Neural progenitor cell (in vitro differentiated cells): ENCODE measurements around the gene SEPTIN6. TPM values are rescaled to one million over a fixed set of nuclear protein-coding genes. Genes with fewer than 3 reads are reported as not detected.

Source experiments
- DNase-seq: peaks from one replicate; pipeline ENCODE4 v3.0.0-alpha.2; 2016; ENCODE audit warnings: low spot score
- H2AFZ ChIP-seq: fragments of 200-600 bp; sonication (generic); replicated peaks from 2 replicates; pipeline ENCODE4 v1.6.1; 2016; ENCODE audit warnings: antibody characterized with exemption
- H3F3A ChIP-seq: fragments of 200-600 bp; sonication (generic); 2 replicates; pipeline ENCODE4 v1.6.1; 2016; ENCODE audit warnings: antibody characterized with exemption, low read depth
- H3K27ac ChIP-seq: fragments of 200-600 bp; sonication (generic); 2 replicates; pipeline ENCODE4 v1.5.1; 2016; ENCODE audit warnings: mild to moderate bottlenecking
- H3K27me3 ChIP-seq: fragments of 200-600 bp; sonication (generic); 2 replicates; pipeline ENCODE4 v1.6.1; 2016; ENCODE audit warnings: mild to moderate bottlenecking, moderate library complexity
- H3K36me3 ChIP-seq: fragments of 200-600 bp; sonication (generic); 2 replicates; pipeline ENCODE4 v1.5.1; 2016
- H3K4me1 ChIP-seq: fragments of 200-600 bp; sonication (generic); 2 replicates; pipeline ENCODE4 v1.6.1; 2016; ENCODE audit warnings: mixed run types
- H3K4me2 ChIP-seq: fragments of 200-600 bp; sonication (generic); 2 replicates; pipeline ENCODE4 v1.6.1; 2016
- H3K4me3 ChIP-seq: fragments of 200-600 bp; sonication (generic); 2 replicates; pipeline ENCODE4 v1.5.1; 2016
- H3K79me2 ChIP-seq: fragments of 200-600 bp; sonication (generic); 2 replicates; pipeline ENCODE4 v1.6.1; 2016; ENCODE audit warnings: low read depth
- H3K9ac ChIP-seq: fragments of 200-600 bp; sonication (generic); 2 replicates; pipeline ENCODE4 v1.6.1; 2016
- H3K9me3 ChIP-seq: fragments of 200-600 bp; sonication (generic); 2 replicates; pipeline ENCODE4 v1.5.1; 2016; ENCODE audit warnings: low read depth
- H4K20me1 ChIP-seq: fragments of 200-600 bp; sonication (generic); 2 replicates; pipeline ENCODE4 v1.6.1; 2016; ENCODE audit warnings: low read depth
- H3K27ac Mint-ChIP-seq: 3 replicates; pipeline ENCODE4 v1.8.0; 2021; ENCODE audit warnings: mixed read lengths
- H3K27me3 Mint-ChIP-seq: 2 replicates; pipeline ENCODE4 v1.8.0; 2022; ENCODE audit warnings: low read depth, mild to moderate bottlenecking, inconsistent platforms, moderate library complexity, mixed read lengths; ENCODE audit not compliant: insufficient read depth
- H3K36me3 Mint-ChIP-seq: 3 replicates; pipeline ENCODE4 v1.8.0; 2021; ENCODE audit warnings: mixed read lengths
- H3K4me1 Mint-ChIP-seq: 3 replicates; pipeline ENCODE4 v1.8.0; 2021; ENCODE audit warnings: mixed read lengths
- H3K4me3 Mint-ChIP-seq: 3 replicates; pipeline ENCODE4 v1.8.0; 2021; ENCODE audit warnings: mild to moderate bottlenecking, moderate library complexity, mixed read lengths
- H3K9me3 Mint-ChIP-seq: 3 replicates; pipeline ENCODE4 v1.8.0; 2020; ENCODE audit warnings: mixed read lengths
- EZH2 ChIP-seq: fragments of 200-600 bp; sonication (generic); IDR thresholded peaks from 2 replicates; pipeline ENCODE4 v1.6.1; 2017; ENCODE audit warnings: antibody characterized with exemption, mild to moderate bottlenecking, moderate library complexity
- EZH2phosphoT487 ChIP-seq: fragments of 200-600 bp; sonication (generic); IDR thresholded peaks from 2 replicates; pipeline ENCODE4 v1.6.1; 2017; ENCODE audit warnings: antibody characterized with exemption
- total RNA-seq: library from RNA; depleted of rRNA; stranded (reverse); fragments of >200 nt; gene quantifications from 2 replicates; pipeline ENCODE4 v1.2.3, GENCODE V29; 2015; ENCODE audit warnings: low replicate concordance
- TF ChIP-seq, protein P1 (sequence below): fragments of 200-600 bp; sonication (generic); IDR thresholded peaks from 2 replicates; pipeline ENCODE4 v1.5.1; 2017; ENCODE audit warnings: antibody characterized with exemption, mild to moderate bottlenecking

SEPTIN6 gene
- total RNA-seq, 1 donor from 2014 or later, result 19.4 TPM

- peaks cover 1% of the 10 kb centered on the region for H3K36me3 Mint-ChIP-seq
- H4K20me1 ChIP-seq, result no peaks in the 10 kb centered on the region
- H3K27ac ChIP-seq, result no peak overlapping the region
- H3F3A ChIP-seq, result peaks cover 8% of the 10 kb centered on the region
- H3K4me1 ChIP-seq, result peaks cover 14% of the 10 kb centered on the region
- peaks cover 11% of the 10 kb centered on the region for H3K9me3 Mint-ChIP-seq
- peaks cover 2% of the 10 kb centered on the region for H3K27me3 Mint-ChIP-seq
- TF ChIP-seq EZH2 (no peak), EZH2phosphoT487 (no peak)
- TF ChIP-seq, protein P1, sequence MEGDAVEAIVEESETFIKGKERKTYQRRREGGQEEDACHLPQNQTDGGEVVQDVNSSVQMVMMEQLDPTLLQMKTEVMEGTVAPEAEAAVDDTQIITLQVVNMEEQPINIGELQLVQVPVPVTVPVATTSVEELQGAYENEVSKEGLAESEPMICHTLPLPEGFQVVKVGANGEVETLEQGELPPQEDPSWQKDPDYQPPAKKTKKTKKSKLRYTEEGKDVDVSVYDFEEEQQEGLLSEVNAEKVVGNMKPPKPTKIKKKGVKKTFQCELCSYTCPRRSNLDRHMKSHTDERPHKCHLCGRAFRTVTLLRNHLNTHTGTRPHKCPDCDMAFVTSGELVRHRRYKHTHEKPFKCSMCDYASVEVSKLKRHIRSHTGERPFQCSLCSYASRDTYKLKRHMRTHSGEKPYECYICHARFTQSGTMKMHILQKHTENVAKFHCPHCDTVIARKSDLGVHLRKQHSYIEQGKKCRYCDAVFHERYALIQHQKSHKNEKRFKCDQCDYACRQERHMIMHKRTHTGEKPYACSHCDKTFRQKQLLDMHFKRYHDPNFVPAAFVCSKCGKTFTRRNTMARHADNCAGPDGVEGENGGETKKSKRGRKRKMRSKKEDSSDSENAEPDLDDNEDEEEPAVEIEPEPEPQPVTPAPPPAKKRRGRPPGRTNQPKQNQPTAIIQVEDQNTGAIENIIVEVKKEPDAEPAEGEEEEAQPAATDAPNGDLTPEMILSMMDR, result no peak
- no peaks in the 10 kb centered on the region for H3K27me3 ChIP-seq
- no peak for DNase-seq
- H3K27ac Mint-ChIP-seq, result no peak overlapping the region
- no peaks in the 10 kb centered on the region for H3K79me2 ChIP-seq
- H3K4me3 Mint-ChIP-seq, result no peak overlapping the region
- H3K4me2 ChIP-seq, result no peak overlapping the region
- no peak overlapping the region for H3K4me3 ChIP-seq
- H3K36me3 ChIP-seq, result no peaks in the 10 kb centered on the region
- peaks cover 23% of the 10 kb centered on the region for H3K4me1 Mint-ChIP-seq
- H3K9me3 ChIP-seq, result no peaks in the 10 kb centered on the region
- no peak overlapping the region for H3K9ac ChIP-seq
- H2AFZ ChIP-seq, result no peak overlapping the region
These were observed 10.7 kb downstream of the SEPTIN6 start for GRCh38 chrX:119682019-119682989.

DNA sequence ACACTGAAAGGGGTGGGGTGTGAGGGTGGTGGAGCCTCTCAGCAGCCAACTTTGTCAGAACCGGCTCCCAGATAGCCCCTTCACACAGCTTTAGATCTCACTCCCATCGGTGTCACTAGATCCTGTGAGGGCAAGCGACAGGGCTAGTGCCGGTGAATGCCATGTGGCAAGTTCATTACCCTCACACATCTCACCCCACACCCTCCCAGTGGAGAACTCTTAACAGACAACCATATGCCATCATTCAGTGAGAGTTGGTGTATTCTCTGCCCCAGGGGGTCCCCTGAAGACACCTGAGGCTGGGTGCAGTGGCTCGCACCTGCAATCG is 15.3 kb downstream of the SEPTIN6 start:
- Histone ChIP-seq H3K27ac (no peak overlapping the region), H3K27me3 (no peaks in the 10 kb centered on the region), H3K9me3 (no peaks in the 10 kb centered on the region), H3K4me3 (no peak overlapping the region), H2AFZ (no peak overlapping the region), H3F3A (no peaks in the 10 kb centered on the region), H4K20me1 (no peaks in the 10 kb centered on the region), H3K4me2 (no peak overlapping the region), H3K79me2 (no peaks in the 10 kb centered on the region), H3K36me3 (no peaks in the 10 kb centered on the region), H3K4me1 (no peaks in the 10 kb centered on the region), H3K9ac (no peak overlapping the region)
- no peak overlapping the region for H3K27ac Mint-ChIP-seq
- no peak for DNase-seq
- H3K27me3 Mint-ChIP-seq, result peaks cover 6% of the 10 kb centered on the region
- H3K4me1 Mint-ChIP-seq, result no peaks in the 10 kb centered on the region
- H3K4me3 Mint-ChIP-seq, result no peak overlapping the region
- TF ChIP-seq EZH2 (no peak), EZH2phosphoT487 (no peak)
- TF ChIP-seq, protein P1, result no peak
- no peaks in the 10 kb centered on the region for H3K36me3 Mint-ChIP-seq
- H3K9me3 Mint-ChIP-seq, result peaks cover 10% of the 10 kb centered on the region

GRCh38 chrX:119676949-119677653 is 15.9 kb downstream of the SEPTIN6 start:
- H3K4me3 ChIP-seq, result no peak overlapping the region
- no peaks in the 10 kb centered on the region for H3K9me3 ChIP-seq
- DNase-seq, result no peak
- no peaks in the 10 kb centered on the region for H3F3A ChIP-seq
- no peak overlapping the region for H3K27ac Mint-ChIP-seq
- no peak overlapping the region for H3K27ac ChIP-seq
- TF ChIP-seq EZH2phosphoT487, result no peak
- TF ChIP-seq, protein P1, result no peak
- no peak for TF ChIP-seq EZH2
- H3K27me3 ChIP-seq, result no peaks in the 10 kb centered on the region
- H3K27me3 Mint-ChIP-seq, result peaks cover 6% of the 10 kb centered on the region
- no peaks in the 10 kb centered on the region for H4K20me1 ChIP-seq
- H3K9ac ChIP-seq, result no peak overlapping the region
- H3K79me2 ChIP-seq, result no peaks in the 10 kb centered on the region
- H2AFZ ChIP-seq, result no peak overlapping the region
- no peaks in the 10 kb centered on the region for H3K4me1 Mint-ChIP-seq
- no peaks in the 10 kb centered on the region for H3K36me3 Mint-ChIP-seq
- peaks cover 10% of the 10 kb centered on the region for H3K9me3 Mint-ChIP-seq
- H3K4me2 ChIP-seq, result no peak overlapping the region
- no peak overlapping the region for H3K4me3 Mint-ChIP-seq
- no peaks in the 10 kb centered on the region for H3K4me1 ChIP-seq
- H3K36me3 ChIP-seq, result no peaks in the 10 kb centered on the region
